Left lung (tissue), 10 donors: ENCODE data around the gene KIF4B. TPM values are rescaled to one million over a fixed set of nuclear protein-coding genes. Genes with fewer than 3 reads are reported as not detected.

ENCODE experiments used
- ATAC-seq: fragments of 200-7000 bp; cut with Tn5 transposase; one replicate; pipeline ENCODE4 v1.9.1; 2020; ENCODE audit warnings: moderate library complexity
- DNase-seq, 4 donors: peaks; one replicate each; pipeline ENCODE4 v3.0.0-alpha.2; 2013 to 2020
- H3K27ac ChIP-seq, 2 donors: fragments of 200-600 bp; sonication (generic) in 1 of 2; one replicate each; pipeline versions ENCODE4 v1.5.0 to v1.8.0; 2020 to 2021
- H3K27me3 ChIP-seq, 2 donors: fragments of 200-600 bp; sonication (generic) in 1 of 2; one replicate each; pipeline versions ENCODE4 v1.5.0 to v1.8.0; 2020 to 2021
- H3K36me3 ChIP-seq, 2 donors: fragments of 200-600 bp; sonication (generic) in 1 of 2; one replicate each; pipeline versions ENCODE4 v1.5.0 to v1.8.0; 2020 to 2021
- H3K4me1 ChIP-seq, 2 donors: fragments of 200-600 bp; one replicate each; pipeline ENCODE4 v1.8.0; 2021
- H3K4me3 ChIP-seq, 2 donors: fragments of 200-600 bp; sonication (generic) in 1 of 2; one replicate each; pipeline versions ENCODE4 v1.5.0 to v1.8.0; 2020 to 2021; ENCODE audit warnings: mild to moderate bottlenecking in 1 of 2
- H3K9me3 ChIP-seq, 2 donors: fragments of 200-600 bp; sonication (generic) in 1 of 2; one replicate each; pipeline versions ENCODE4 v1.5.0 to v1.8.0; 2020 to 2021
- CTCF ChIP-seq, 2 donors: fragments of 200-600 bp; sonication (generic) in 1 of 2; IDR thresholded peaks; one replicate each; pipeline versions ENCODE4 v1.5.0 to v1.8.0; 2021; ENCODE audit warnings: antibody characterized with exemption in 2 of 2
- intact Hi-C, 2 donors: fragments of 100-400 bp; cut with DNase I; formaldehyde crosslinking; loops; one replicate each; pipeline versions ENCODE4 v1.11.2 to v1.14.2; 2022
- polyA plus RNA-seq, 6 donors: library from polyadenylated mRNA; unstranded; fragments of 120-200 nt; gene quantifications; one replicate each; pipeline ENCODE4 v1.2.1, GENCODE V29; 2013; ENCODE audit not compliant: insufficient read length in 6 of 6
- total RNA-seq, 2 donors: library from RNA; stranded (reverse); fragmentation: NEBNext Ultra II Directional; extraction: Animal tissue kit (Norgen Biotek cat#: 25700); gene quantifications; one replicate each; pipeline ENCODE4 v1.2.1, GENCODE V29; 2021
- donor health status: DM: no; HTN: yes; CAD: no.
- donor health status: DM: no; HTN: no; CAD: no.

Gene KIF4B
- total and polyA plus RNA-seq, 8 donors, result 0.05 to 0.40 (median 0.24) TPM; not detected in 1

GRCh38 chr5:155047818-155048217 lies 34.3 kb downstream of the KIF4B start:
- no peaks in the 10 kb centered on the region for H3K9me3 ChIP-seq
- H3K36me3 ChIP-seq, result no peaks in the 10 kb centered on the region
- DNase-seq (no peak), ATAC-seq (no peak)
- H3K4me3 ChIP-seq, result no peak overlapping the region
- H3K4me1 ChIP-seq, result no peaks in the 10 kb centered on the region
- no peak overlapping the region for H3K27ac ChIP-seq
- peaks cover 0 to under 1% of the 10 kb centered on the region in 2 donors for H3K27me3 ChIP-seq
- intact Hi-C loops, result no loop called here
- no peak for TF ChIP-seq CTCF (IDR thresholded peaks at IDR 0.05)

DNA sequence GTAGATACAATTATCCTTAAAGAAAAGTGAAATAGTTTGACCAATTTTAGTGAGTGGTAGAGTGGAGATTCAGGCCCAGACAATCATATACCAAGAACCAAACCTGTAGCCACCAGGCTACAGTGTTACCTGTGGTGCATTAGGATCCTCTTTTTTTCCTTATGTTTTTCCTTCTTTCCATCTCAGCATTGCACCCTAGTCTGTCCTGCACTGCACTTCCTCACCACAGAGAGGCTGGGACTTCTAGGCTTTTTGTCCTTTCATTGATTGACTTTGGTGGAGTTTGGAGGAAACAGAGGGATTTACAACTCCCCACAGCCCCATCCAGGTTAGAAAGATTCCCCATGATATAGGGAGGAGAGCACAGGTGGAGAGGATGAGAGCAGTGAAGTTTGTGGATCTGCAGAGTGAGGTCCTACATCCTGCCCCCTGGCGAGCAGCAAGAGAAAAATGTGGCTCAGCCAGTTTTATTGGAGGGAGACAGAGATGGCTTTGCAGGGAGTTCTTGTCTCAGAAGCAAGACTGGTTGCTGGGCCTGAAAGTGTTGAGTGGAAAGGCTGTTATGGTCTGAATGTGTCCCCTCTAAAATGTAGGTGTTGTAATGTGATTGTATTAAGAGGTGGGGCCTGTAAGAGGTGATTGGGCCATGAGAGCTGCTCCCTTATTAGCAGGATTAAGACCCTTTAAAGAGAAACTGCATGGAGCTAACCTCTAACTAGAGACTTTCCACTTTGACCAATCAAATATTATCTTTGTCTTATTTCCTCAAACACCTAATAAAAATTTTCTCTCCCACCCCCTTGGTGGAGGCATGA lies 36.2 kb downstream of the KIF4B start:
- Histone ChIP-seq H3K27ac (no peak overlapping the region), H3K9me3 (no peaks in the 10 kb centered on the region), H3K4me1 (no peaks in the 10 kb centered on the region), H3K27me3 (no peaks in the 10 kb centered on the region), H3K36me3 (no peaks in the 10 kb centered on the region), H3K4me3 (no peak overlapping the region)
- DNase-seq (no peak), ATAC-seq (no peak)
- intact Hi-C loops, result no loop called here
- TF ChIP-seq CTCF (IDR thresholded peaks at IDR 0.05), result no peak

DNA sequence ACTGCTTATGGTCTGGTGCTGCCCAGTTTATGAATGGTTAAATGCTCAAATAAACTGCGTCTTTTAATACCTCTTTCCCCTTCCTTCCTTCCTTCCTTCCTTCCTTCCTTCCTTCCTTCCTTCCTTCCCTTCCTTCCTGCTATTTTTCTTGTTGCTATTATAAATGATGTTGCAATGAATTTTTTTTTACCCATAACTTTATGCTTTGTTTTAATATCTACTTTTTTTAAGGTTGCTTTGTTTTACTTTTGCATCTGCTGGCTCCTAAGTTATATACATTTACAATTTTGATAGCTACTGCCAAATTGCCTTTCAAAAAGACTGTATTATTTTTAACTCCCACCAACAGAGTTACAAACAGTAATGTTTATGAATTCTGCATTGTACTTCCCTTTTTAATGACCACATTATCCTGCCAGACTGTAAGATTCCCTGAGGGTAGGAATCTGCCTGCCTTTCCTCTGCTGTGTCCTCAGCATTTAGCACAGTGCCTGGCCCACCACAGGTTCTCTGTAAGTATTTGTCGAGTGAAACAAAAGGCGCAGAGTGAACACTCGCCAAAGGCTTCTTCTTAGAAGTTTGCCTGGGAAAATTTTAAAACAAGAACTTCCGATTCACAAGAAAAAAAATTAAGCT lies 36.9 kb downstream of the KIF4B start:
- H3K4me1 ChIP-seq, result no peaks in the 10 kb centered on the region
- TF ChIP-seq CTCF (IDR thresholded peaks at IDR 0.05), result no peak

GRCh38 chr5:155052532-155052931 lies 39.0 kb downstream of the KIF4B start:
- H3K36me3 ChIP-seq, result no peaks in the 10 kb centered on the region
- ATAC-seq (no peak), DNase-seq (no peak)
- no peaks in the 10 kb centered on the region for H3K27me3 ChIP-seq
- no peak overlapping the region for H3K4me3 ChIP-seq
- no peak for TF ChIP-seq CTCF (IDR thresholded peaks at IDR 0.05)
- intact Hi-C loops, result no loop called here
- H3K9me3 ChIP-seq, result no peaks in the 10 kb centered on the region
- H3K27ac ChIP-seq, result no peak overlapping the region
- H3K4me1 ChIP-seq, result no peaks in the 10 kb centered on the region

More for the DNA sequence above, 36.9 kb downstream of the KIF4B start:
- Histone ChIP-seq H3K27me3 (no peaks in the 10 kb centered on the region), H3K4me3 (no peak overlapping the region), H3K36me3 (no peaks in the 10 kb centered on the region), H3K9me3 (no peaks in the 10 kb centered on the region), H3K27ac (no peak overlapping the region)
- DNase-seq, result no peak
- no peak for ATAC-seq
- intact Hi-C loops, result no loop called here

- DNase-seq, result no peak
- no peak for TF ChIP-seq CTCF (IDR thresholded peaks at IDR 0.05)
- intact Hi-C loops, result no loop called here
These were observed 39.9 kb downstream of the KIF4B start for GRCh38 chr5:155053501-155053900.

More at GRCh38 chr5:155053501-155053900, 39.9 kb downstream of the KIF4B start:
- no peak overlapping the region for H3K4me3 ChIP-seq
- no peaks in the 10 kb centered on the region for H3K9me3 ChIP-seq
- no peak overlapping the region for H3K27ac ChIP-seq
- H3K4me1 ChIP-seq, result no peaks in the 10 kb centered on the region
- no peaks in the 10 kb centered on the region for H3K36me3 ChIP-seq
- ATAC-seq, result no peak
- no peaks in the 10 kb centered on the region for H3K27me3 ChIP-seq
